ENCODE data around the gene FBXW7. TPM values are rescaled to one million over a fixed set of nuclear protein-coding genes. Genes with fewer than 3 reads are reported as not detected.

Gene FBXW7
- total RNA-seq, 1 donor from 2014 or later, result 21.0 TPM

DNA sequence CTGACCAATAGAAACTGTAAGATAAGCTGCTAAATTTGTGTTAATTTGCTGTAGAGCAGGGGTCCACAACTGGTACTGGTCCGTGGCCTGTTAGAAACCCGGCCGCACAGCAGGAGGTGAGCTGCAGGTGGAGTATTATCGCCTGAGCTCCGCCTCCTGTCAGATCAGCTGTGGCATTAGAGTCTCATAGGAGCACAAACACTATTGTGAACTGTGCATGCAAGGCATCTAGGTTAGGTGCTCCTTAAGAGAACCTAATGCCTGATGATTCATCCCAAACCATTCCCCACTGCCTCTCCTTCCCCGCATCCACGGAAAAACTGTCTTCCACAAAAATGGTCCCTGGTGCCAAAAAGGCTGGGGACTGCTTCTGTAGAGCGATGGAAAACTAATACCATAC is 19.7 kb downstream of the FBXW7 start:
- TF ChIP-seq, protein P1, sequence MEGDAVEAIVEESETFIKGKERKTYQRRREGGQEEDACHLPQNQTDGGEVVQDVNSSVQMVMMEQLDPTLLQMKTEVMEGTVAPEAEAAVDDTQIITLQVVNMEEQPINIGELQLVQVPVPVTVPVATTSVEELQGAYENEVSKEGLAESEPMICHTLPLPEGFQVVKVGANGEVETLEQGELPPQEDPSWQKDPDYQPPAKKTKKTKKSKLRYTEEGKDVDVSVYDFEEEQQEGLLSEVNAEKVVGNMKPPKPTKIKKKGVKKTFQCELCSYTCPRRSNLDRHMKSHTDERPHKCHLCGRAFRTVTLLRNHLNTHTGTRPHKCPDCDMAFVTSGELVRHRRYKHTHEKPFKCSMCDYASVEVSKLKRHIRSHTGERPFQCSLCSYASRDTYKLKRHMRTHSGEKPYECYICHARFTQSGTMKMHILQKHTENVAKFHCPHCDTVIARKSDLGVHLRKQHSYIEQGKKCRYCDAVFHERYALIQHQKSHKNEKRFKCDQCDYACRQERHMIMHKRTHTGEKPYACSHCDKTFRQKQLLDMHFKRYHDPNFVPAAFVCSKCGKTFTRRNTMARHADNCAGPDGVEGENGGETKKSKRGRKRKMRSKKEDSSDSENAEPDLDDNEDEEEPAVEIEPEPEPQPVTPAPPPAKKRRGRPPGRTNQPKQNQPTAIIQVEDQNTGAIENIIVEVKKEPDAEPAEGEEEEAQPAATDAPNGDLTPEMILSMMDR (IDR thresholded peaks at IDR 0.05), result no peak
- H3K9me3 Mint-ChIP-seq (ENCODE audit: unreplicated experiment), result no peaks in the 10 kb centered on the region
- H3K27me3 Mint-ChIP-seq (ENCODE audit: unreplicated experiment), result no peaks in the 10 kb centered on the region
- no peak for DNase-seq (ENCODE audit: extremely low spot score, unreplicated experiment)
- H3K36me3 Mint-ChIP-seq (ENCODE audit: unreplicated experiment), result peaks cover 1% of the 10 kb centered on the region
- H3K27ac Mint-ChIP-seq (ENCODE audit: unreplicated experiment), result peak overlapping the region; percentile 90
- H3K4me1 Mint-ChIP-seq (ENCODE audit: unreplicated experiment), result peaks cover 21% of the 10 kb centered on the region
- H3K4me3 Mint-ChIP-seq (ENCODE audit: unreplicated experiment), result no peak overlapping the region

DNA sequence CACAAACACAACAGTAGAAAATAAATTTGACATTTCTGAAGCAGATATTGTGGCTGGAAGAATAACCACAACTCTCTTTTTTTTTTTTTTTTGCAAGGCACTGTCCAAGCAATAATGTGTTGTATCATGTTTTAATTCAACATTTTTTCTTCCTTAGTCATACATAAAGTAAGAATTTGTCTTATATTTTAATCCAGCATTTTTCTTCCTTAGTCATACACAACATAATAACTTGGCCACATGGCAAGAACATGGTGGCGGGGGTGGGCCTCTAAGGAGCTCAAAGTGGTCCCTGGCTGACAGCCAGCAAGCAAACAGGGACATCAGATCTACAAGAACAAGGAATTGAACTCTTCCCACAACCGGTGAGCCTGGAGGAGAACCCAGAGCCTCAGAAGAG is 20.2 kb downstream of the FBXW7 start:
- DNase-seq (ENCODE audit: extremely low spot score, unreplicated experiment), result no peak
- H3K4me3 Mint-ChIP-seq (ENCODE audit: unreplicated experiment), result no peak overlapping the region
- no peaks in the 10 kb centered on the region for H3K9me3 Mint-ChIP-seq (ENCODE audit: unreplicated experiment)
- peaks cover 1% of the 10 kb centered on the region for H3K36me3 Mint-ChIP-seq (ENCODE audit: unreplicated experiment)
- H3K27me3 Mint-ChIP-seq (ENCODE audit: unreplicated experiment), result no peaks in the 10 kb centered on the region
- peak overlapping the region; percentile 90 for H3K27ac Mint-ChIP-seq (ENCODE audit: unreplicated experiment)
- TF ChIP-seq, protein P1 (IDR thresholded peaks at IDR 0.05), result no peak
- H3K4me1 Mint-ChIP-seq (ENCODE audit: unreplicated experiment), result peaks cover 21% of the 10 kb centered on the region

DNA sequence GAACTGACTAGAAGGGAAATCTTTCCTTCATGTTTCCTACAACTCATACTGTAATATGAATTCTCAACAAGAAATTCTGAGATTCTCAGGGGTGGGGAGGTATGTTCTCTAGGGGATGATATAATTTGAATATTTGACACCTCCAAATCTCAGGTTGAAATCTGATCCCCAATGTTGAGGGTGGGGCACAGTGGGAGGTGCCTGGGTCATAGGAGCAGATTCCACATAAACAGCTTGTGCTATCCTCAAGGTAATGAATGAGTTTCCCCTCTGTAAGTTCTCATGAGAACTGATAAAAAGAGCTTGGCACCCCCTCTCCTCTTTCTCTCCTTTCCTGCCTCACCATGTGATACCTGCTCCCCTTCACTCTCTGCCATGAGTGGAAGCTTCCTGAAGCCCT is 21.5 kb downstream of the FBXW7 start:
- H3K9me3 Mint-ChIP-seq (ENCODE audit: unreplicated experiment), result no peaks in the 10 kb centered on the region
- H3K36me3 Mint-ChIP-seq (ENCODE audit: unreplicated experiment), result peaks cover 1% of the 10 kb centered on the region
- H3K4me1 Mint-ChIP-seq (ENCODE audit: unreplicated experiment), result peaks cover 21% of the 10 kb centered on the region
- no peak overlapping the region for H3K27ac Mint-ChIP-seq (ENCODE audit: unreplicated experiment)
- no peaks in the 10 kb centered on the region for H3K27me3 Mint-ChIP-seq (ENCODE audit: unreplicated experiment)
- no peak for DNase-seq (ENCODE audit: extremely low spot score, unreplicated experiment)
- TF ChIP-seq, protein P1 (IDR thresholded peaks at IDR 0.05), result no peak
- H3K4me3 Mint-ChIP-seq (ENCODE audit: unreplicated experiment), result no peak overlapping the region

GRCh38 chr4:152513078-152513477 is 22.8 kb downstream of the FBXW7 start:
- TF ChIP-seq, protein P1 (IDR thresholded peaks at IDR 0.05), result no peak
- Mint-ChIP-seq H3K36me3 (ENCODE audit: unreplicated experiment) (peaks cover 1% of the 10 kb centered on the region), H3K4me3 (ENCODE audit: unreplicated experiment) (no peak overlapping the region), H3K9me3 (ENCODE audit: unreplicated experiment) (no peaks in the 10 kb centered on the region), H3K27ac (ENCODE audit: unreplicated experiment) (no peak overlapping the region), H3K27me3 (ENCODE audit: unreplicated experiment) (no peaks in the 10 kb centered on the region), H3K4me1 (ENCODE audit: unreplicated experiment) (peaks cover 21% of the 10 kb centered on the region)
- no peak for DNase-seq (ENCODE audit: extremely low spot score, unreplicated experiment)

- H3K4me3 Mint-ChIP-seq (ENCODE audit: unreplicated experiment), result no peak overlapping the region
- no peaks in the 10 kb centered on the region for H3K27me3 Mint-ChIP-seq (ENCODE audit: unreplicated experiment)
- H3K27ac Mint-ChIP-seq (ENCODE audit: unreplicated experiment), result no peak overlapping the region
- H3K36me3 Mint-ChIP-seq (ENCODE audit: unreplicated experiment), result peaks cover 1% of the 10 kb centered on the region
- no peak for DNase-seq (ENCODE audit: extremely low spot score, unreplicated experiment)
- TF ChIP-seq, protein P1 (IDR thresholded peaks at IDR 0.05), result no peak
- no peaks in the 10 kb centered on the region for H3K9me3 Mint-ChIP-seq (ENCODE audit: unreplicated experiment)
- H3K4me1 Mint-ChIP-seq (ENCODE audit: unreplicated experiment), result peaks cover 21% of the 10 kb centered on the region
Measured at GRCh38 chr4:152512483-152512882, 23.4 kb downstream of the FBXW7 start.

Data from osteocyte (in vitro differentiated cells).